Measurements from ENCODE around the gene MTHFD2.

- TF ChIP-seq CTCF (IDR thresholded peaks at IDR 0.05) (no peak), POLR2A (IDR thresholded peaks at IDR 0.05) (no peak)
Measured at GRCh38 chr2:74186038-74186437, 12.4 kb upstream of the MTHFD2 start.
